Measurements from ENCODE around the gene GNL1. TPM values are rescaled to one million over a fixed set of nuclear protein-coding genes. Genes with fewer than 3 reads are reported as not detected.

The GNL1 gene
- total and polyA plus RNA-seq, 9 of the 15 experiments (the other 6 are each of a cell fraction or from before 2014, with no cell fraction given): 0.73 to 112 (median 58.0) TPM

DNA sequence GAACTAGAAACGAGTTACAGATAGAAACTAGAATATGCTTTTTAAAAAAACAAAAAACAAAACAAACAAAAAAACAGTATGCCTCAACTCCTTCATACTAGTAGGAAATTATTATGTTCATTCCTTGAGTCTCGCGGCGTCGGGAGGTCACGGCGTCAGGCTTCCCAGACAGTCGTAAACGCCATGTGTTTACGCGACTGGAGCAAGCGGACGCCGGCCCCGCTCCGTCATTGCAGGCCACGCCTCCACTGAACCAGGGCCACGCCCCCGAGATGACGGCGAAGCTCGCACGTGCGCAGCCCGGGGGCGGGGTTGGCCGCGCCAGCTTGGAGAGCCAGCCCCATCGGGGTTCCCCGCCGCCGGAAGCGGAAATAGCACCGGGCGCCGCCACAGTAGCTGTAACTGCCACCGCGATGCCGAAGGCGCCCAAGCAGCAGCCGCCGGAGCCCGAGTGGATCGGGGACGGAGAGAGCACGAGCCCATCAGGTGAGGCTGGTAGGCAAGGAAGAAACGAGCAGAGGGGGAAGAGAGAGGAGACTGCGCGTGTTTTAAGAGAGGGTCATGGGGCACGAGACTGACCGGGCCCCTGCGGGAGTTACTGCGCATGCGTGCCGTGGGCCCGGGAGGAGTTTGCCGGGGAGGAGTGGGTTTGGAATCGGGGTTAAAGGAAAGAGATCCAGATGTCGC lies 14.9 kb upstream of the GNL1 start, which contains the start of gene ABCF1 (continued):
- TF ChIP-seq ZNF280B (CRISPR knock-in tag; IDR thresholded peaks at IDR 0.05) (no peak), HDGF (IDR thresholded peaks at IDR 0.05) (no peak), TAF1 (IDR thresholded peaks at IDR 0.05; ENCODE audit: control insufficient read depth, extremely low read depth, insufficient read depth, low read length, severe bottlenecking) (peak; percentile 83), FUS (optimal IDR thresholded peaks at IDR 0.05; ENCODE audit: low read depth, low read length) (no peak), ZNF175 (CRISPR knock-in tag; IDR thresholded peaks at IDR 0.05; ENCODE audit: low read depth) (no peak), MITF (IDR thresholded peaks at IDR 0.05) (peak; percentile 82; the same call in 1 of the 2 replicates), MTA2 (IDR thresholded peaks at IDR 0.05; ENCODE audit: low read depth) (no peak; the same call in 1 of the 2 replicates), SRSF7 (optimal IDR thresholded peaks at IDR 0.05; ENCODE audit: low read depth, low read length) (no peak), FOS (IDR thresholded peaks at IDR 0.05; ENCODE audit: extremely low read depth, insufficient read length) (no peak), PRMT5 (CRISPR knock-in tag; IDR thresholded peaks at IDR 0.05) (no peak), POLR2AphosphoS2 (IDR thresholded peaks at IDR 0.05; ENCODE audit: low read length) (peak; percentile 78; the same call in 1 of the 2 replicates), CCNT2 (IDR thresholded peaks at IDR 0.05; ENCODE audit: borderline replicate concordance, extremely low read depth, insufficient read length, low read depth, low read length) (peak; percentile 96), HNRNPUL1 (IDR thresholded peaks at IDR 0.05; ENCODE audit: low read length) (no peak), ID3 (CRISPR knock-in tag; IDR thresholded peaks at IDR 0.05) (no peak), ID3 (tag; IDR thresholded peaks at IDR 0.05) (no peak), RBM34 (IDR thresholded peaks at IDR 0.05; ENCODE audit: borderline replicate concordance, insufficient read depth, low read length) (peak; percentile 53; the same call in 1 of the 2 replicates), SAP30 (IDR thresholded peaks at IDR 0.05; ENCODE audit: borderline replicate concordance, insufficient read depth, low read depth, low read length, poor library complexity, severe bottlenecking) (peak; percentile 70), YBX1 (IDR thresholded peaks at IDR 0.05) (no peak), PKNOX1 (IDR thresholded peaks at IDR 0.05) (peak; percentile 77)
- TF ChIP-seq, protein P1, sequence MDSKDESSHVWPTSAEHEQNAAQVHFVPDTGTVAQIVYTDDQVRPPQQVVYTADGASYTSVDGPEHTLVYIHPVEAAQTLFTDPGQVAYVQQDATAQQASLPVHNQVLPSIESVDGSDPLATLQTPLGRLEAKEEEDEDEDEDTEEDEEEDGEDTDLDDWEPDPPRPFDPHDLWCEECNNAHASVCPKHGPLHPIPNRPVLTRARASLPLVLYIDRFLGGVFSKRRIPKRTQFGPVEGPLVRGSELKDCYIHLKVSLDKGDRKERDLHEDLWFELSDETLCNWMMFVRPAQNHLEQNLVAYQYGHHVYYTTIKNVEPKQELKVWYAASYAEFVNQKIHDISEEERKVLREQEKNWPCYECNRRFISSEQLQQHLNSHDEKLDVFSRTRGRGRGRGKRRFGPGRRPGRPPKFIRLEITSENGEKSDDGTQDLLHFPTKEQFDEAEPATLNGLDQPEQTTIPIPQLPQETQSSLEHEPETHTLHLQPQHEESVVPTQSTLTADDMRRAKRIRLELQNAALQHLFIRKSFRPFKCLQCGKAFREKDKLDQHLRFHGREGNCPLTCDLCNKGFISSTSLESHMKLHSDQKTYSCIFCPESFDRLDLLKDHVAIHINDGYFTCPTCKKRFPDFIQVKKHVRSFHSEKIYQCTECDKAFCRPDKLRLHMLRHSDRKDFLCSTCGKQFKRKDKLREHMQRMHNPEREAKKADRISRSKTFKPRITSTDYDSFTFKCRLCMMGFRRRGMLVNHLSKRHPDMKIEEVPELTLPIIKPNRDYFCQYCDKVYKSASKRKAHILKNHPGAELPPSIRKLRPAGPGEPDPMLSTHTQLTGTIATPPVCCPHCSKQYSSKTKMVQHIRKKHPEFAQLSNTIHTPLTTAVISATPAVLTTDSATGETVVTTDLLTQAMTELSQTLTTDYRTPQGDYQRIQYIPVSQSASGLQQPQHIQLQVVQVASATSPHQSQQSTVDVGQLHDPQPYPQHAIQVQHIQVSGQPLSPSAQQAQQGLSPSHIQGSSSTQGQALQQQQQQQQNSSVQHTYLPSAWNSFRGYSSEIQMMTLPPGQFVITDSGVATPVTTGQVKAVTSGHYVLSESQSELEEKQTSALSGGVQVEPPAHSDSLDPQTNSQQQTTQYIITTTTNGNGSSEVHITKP (IDR thresholded peaks at IDR 0.05; ENCODE audit: partially characterized antibody): peak; percentile 74

Measured in K562 (cell line).